Measurements from ENCODE around the gene SMAP1. TPM values are rescaled to one million over a fixed set of nuclear protein-coding genes. Genes with fewer than 3 reads are reported as not detected.
A peak's percentile ranks its signal among the peaks of the same experiment; 100 is the strongest.

Gene SMAP1
- total and polyA plus RNA-seq, 11 donors, result 10.9 to 35.1 (median 29.9) TPM

DNA sequence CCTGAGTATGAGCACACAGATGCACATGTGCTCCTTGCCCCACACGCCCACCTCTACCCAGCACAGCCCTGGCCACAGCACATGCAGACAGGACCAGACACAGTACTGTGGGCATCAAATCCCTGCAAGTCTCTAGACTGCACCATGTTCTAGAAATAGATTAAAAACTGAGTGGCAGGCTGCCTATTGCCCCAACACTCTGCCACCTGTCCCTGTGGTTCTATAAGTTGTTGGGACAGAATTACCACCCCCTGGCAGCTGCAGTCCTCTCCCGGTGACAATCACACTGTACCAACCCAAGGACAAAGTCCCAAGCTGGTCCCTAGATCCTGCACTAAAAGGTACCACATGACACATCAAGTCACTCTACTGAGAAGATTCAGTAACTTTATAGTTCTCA is 219.0 kb downstream of the SMAP1 start:
- H3K9me3 ChIP-seq, result no peaks in the 10 kb centered on the region
- WGBS, 4 donors, result 86 to 90% (median 89%) methylated on average over 2 of the region's 2 CpGs
- no peak overlapping the region for H3K27ac ChIP-seq
- intact Hi-C loops (cut with DNase I), result loop anchor here in 6 of 10 donors (10.0 kb wide), 3 partner anchors 322 to 572 kb away; partner anchors contain the start of gene SDHAF4 (in 1 of the 6)
- H3K4me1 ChIP-seq, result no peaks in the 10 kb centered on the region
- no peak for TF ChIP-seq CTCF (IDR thresholded peaks at IDR 0.05)
- TF ChIP-seq POLR2A (IDR thresholded peaks at IDR 0.05), result no peak
- H3K27me3 ChIP-seq, result no peaks in the 10 kb centered on the region
- no peak overlapping the region for H3K4me3 ChIP-seq
- DNase-seq (no peak), ATAC-seq (peak in 1 of 4 donors; percentile 19)
- no peaks in the 10 kb centered on the region for H3K36me3 ChIP-seq

DNA sequence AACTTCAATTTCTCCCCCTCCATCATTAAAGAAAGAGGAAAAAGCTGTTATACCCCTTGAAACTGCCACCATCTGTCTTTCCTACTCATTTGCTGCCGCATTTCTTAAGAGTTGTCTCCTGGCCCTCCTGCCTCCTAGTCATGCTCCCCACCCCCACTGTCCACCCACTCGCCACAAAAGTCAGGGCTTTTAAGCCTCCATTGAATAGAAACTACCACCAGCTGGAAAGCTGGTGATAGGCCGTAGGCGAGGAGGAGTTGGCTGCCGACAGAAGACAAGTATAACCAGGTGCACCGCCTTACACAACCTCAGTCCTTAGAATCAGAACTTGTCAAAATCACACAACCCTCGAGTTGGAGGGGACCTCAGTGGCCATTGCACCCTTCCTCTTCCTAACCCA is 221.6 kb downstream of the SMAP1 start:
- Histone ChIP-seq H3K36me3 (no peaks in the 10 kb centered on the region), H3K4me3 (no peak overlapping the region), H3K27ac (no peak overlapping the region), H3K9me3 (no peaks in the 10 kb centered on the region), H3K4me1 (no peaks in the 10 kb centered on the region), H3K27me3 (no peaks in the 10 kb centered on the region)
- 89 to 91% (median 89%) methylated on average over 7 of the region's 7 CpGs for WGBS, 4 donors
- no peak for TF ChIP-seq CTCF (IDR thresholded peaks at IDR 0.05)
- TF ChIP-seq POLR2A (IDR thresholded peaks at IDR 0.05), result no peak
- DNase-seq (no peak), ATAC-seq (no peak)
- intact Hi-C loops (cut with DNase I), result loop anchor here in 6 of 10 donors (10.0 kb wide), 3 partner anchors 324 to 574 kb away; partner anchors contain the start of gene SDHAF4 (in 1 of the 6)

- Histone ChIP-seq H3K36me3 (no peaks in the 10 kb centered on the region), H3K4me1 (no peaks in the 10 kb centered on the region), H3K9me3 (no peaks in the 10 kb centered on the region), H3K4me3 (no peak overlapping the region), H3K27me3 (no peaks in the 10 kb centered on the region), H3K27ac (no peak overlapping the region)
- TF ChIP-seq CTCF (IDR thresholded peaks at IDR 0.05) (no peak), POLR2A (IDR thresholded peaks at IDR 0.05) (no peak)
- ATAC-seq (no peak), DNase-seq (no peak)
- intact Hi-C loops (cut with DNase I), result no loop called here
- WGBS, 4 donors, result 91 to 95% (median 94%) methylated on average over 12 of the region's 12 CpGs
These were observed 226.3 kb downstream of the SMAP1 start for GRCh38 chr6:70894001-70894400.

- TF ChIP-seq POLR2A (IDR thresholded peaks at IDR 0.05) (no peak), CTCF (IDR thresholded peaks at IDR 0.05) (no peak)
- DNase-seq (no peak), ATAC-seq (peak; percentile 80 to 96 (median 88))
- peak overlapping the region in 1 of 12 donors; percentile 18 for H3K27ac ChIP-seq
- no peaks in the 10 kb centered on the region for H3K27me3 ChIP-seq
- intact Hi-C loops (cut with DNase I), result no loop called here
- no peaks in the 10 kb centered on the region for H3K9me3 ChIP-seq
- no peak overlapping the region for H3K4me3 ChIP-seq
- peaks cover 0 to 5% (median 0%) of the 10 kb centered on the region in 12 donors for H3K4me1 ChIP-seq
- WGBS, 4 donors, result 41 to 53% (median 53%) methylated on average over 2 of the region's 2 CpGs
- no peaks in the 10 kb centered on the region for H3K36me3 ChIP-seq
These were observed 232.4 kb downstream of the SMAP1 start for GRCh38 chr6:70900047-70900446.

Data from heart left ventricle (tissue), 16 donors.